Hindlimb muscle (tissue), 1 donor: ENCODE measurements around the gene STX17. TPM values are rescaled to one million over a fixed set of nuclear protein-coding genes. Genes with fewer than 3 reads are reported as not detected.
"Not testable (repeated sequence)": the region's sequence is repeated elsewhere in the genome, so short reads cannot be mapped to it uniquely, and the experiment has no call there.

Experiments used
- DNase-seq: peaks from one replicate; pipeline ENCODE4 v3.0.0-alpha.2; 2013
- polyA plus RNA-seq: library from polyadenylated mRNA; unstranded; fragments of 120-200 nt; gene quantifications from one replicate; pipeline ENCODE4 v1.2.1, GENCODE V29; 2013; ENCODE audit not compliant: insufficient read length

The STX17 gene
- 15.5 TPM for polyA plus RNA-seq

GRCh38 chr9:99906403-99907207 is at the start of gene STX17:
TSS of gene STX17 (plus strand) at chr9:99906654. CDS start at chr9:99915240, 8,586 bp downstream.
- DNase-seq, result peak; percentile 77

GRCh38 chr9:99857576-99857975 is 48.9 kb upstream of the STX17 start:
- DNase-seq, result not testable (repeated sequence)

- no peak for DNase-seq
Observed at GRCh38 chr9:99858087-99858486, 48.4 kb upstream of the STX17 start.

GRCh38 chr9:99859243-99859980 is 47.0 kb upstream of the STX17 start:
- peak; percentile 26 for DNase-seq

- DNase-seq, result peak; percentile 8
Observed at GRCh38 chr9:99860266-99860665, 46.2 kb upstream of the STX17 start.

- DNase-seq, result no peak
Observed at GRCh38 chr9:99863955-99864354, 42.5 kb upstream of the STX17 start.

- no peak for DNase-seq
Observed at GRCh38 chr9:99866398-99866797, 40.1 kb upstream of the STX17 start.

- no peak for DNase-seq
Observed at GRCh38 chr9:99867536-99867935, 38.9 kb upstream of the STX17 start.

GRCh38 chr9:99867968-99868367 is 38.5 kb upstream of the STX17 start:
- DNase-seq, result no peak

- no peak for DNase-seq
Observed at GRCh38 chr9:99868845-99869244, 37.6 kb upstream of the STX17 start.

GRCh38 chr9:99870126-99870525 is 36.3 kb upstream of the STX17 start:
- no peak for DNase-seq

- DNase-seq, result no peak
Observed at GRCh38 chr9:99873531-99873930, 32.9 kb upstream of the STX17 start.

- DNase-seq, result no peak
Observed at GRCh38 chr9:99873943-99874584, 32.4 kb upstream of the STX17 start.

GRCh38 chr9:99876190-99876589 is 30.3 kb upstream of the STX17 start:
- no peak for DNase-seq

- DNase-seq, result no peak
Observed at GRCh38 chr9:99878651-99879050, 27.8 kb upstream of the STX17 start.

GRCh38 chr9:99881769-99882168 is 24.7 kb upstream of the STX17 start:
- DNase-seq, result no peak

GRCh38 chr9:99885747-99886146 is 20.7 kb upstream of the STX17 start:
- DNase-seq, result no peak

- no peak for DNase-seq
Observed at GRCh38 chr9:99889120-99889519, 17.3 kb upstream of the STX17 start.

- no peak for DNase-seq
Observed at GRCh38 chr9:99894826-99895225, 11.6 kb upstream of the STX17 start.

- DNase-seq, result no peak
Observed at GRCh38 chr9:99895510-99895909, 10.9 kb upstream of the STX17 start.

GRCh38 chr9:99896119-99896518 is 10.3 kb upstream of the STX17 start:
- no peak for DNase-seq

- no peak for DNase-seq
Observed at GRCh38 chr9:99903393-99903792, 3.1 kb upstream of the STX17 start.

- DNase-seq, result no peak
Observed at GRCh38 chr9:99905833-99906402, 536 bp upstream of the STX17 start.
